Forelimb muscle (tissue), 1 donor: ENCODE measurements around the gene IL4R. TPM values are rescaled to one million over a fixed set of nuclear protein-coding genes. Genes with fewer than 3 reads are reported as not detected.
A peak's percentile ranks its signal among the peaks of the same experiment; 100 is the strongest.
"Not testable (repeated sequence)": the region's sequence is repeated elsewhere in the genome, so short reads cannot be mapped to it uniquely, and the experiment has no call there.

Experiments used
- DNase-seq: peaks from one replicate; pipeline ENCODE4 v3.0.0-alpha.2; 2013; ENCODE audit warnings: low read depth
- polyA plus RNA-seq: library from polyadenylated mRNA; unstranded; fragments of 120-200 nt; gene quantifications from one replicate; pipeline ENCODE4 v1.2.1, GENCODE V29; 2013; ENCODE audit not compliant: insufficient read length

IL4R gene
- 9.8 TPM for polyA plus RNA-seq

GRCh38 chr16:27313422-27314160, at the start of gene IL4R:
IL4R (plus strand) TSS chr16:27313974; CDS start chr16:27340204, 26,230 bp downstream.
- DNase-seq: no peak

- no peak for DNase-seq
These were observed 49.6 kb upstream of the IL4R start for GRCh38 chr16:27264151-27264550.

- no peak for DNase-seq
These were observed 47.8 kb upstream of the IL4R start for GRCh38 chr16:27265982-27266381.

GRCh38 chr16:27267037-27267677, 46.6 kb upstream of the IL4R start:
- DNase-seq: no peak

- DNase-seq: peak; percentile 91
These were observed 45.1 kb upstream of the IL4R start, which contains the start of gene NSMCE1 for GRCh38 chr16:27268376-27269299. NSMCE1 (minus strand) TSS chr16:27268772; CDS start chr16:27257570, 11,202 bp downstream.

- DNase-seq: no peak
These were observed 44.2 kb upstream of the IL4R start for GRCh38 chr16:27269300-27270150.

GRCh38 chr16:27270349-27270748, 43.4 kb upstream of the IL4R start:
- no peak for DNase-seq

- DNase-seq: no peak
These were observed 41.7 kb upstream of the IL4R start for GRCh38 chr16:27272076-27272475.

- DNase-seq: not testable (repeated sequence)
These were observed 41.1 kb upstream of the IL4R start for GRCh38 chr16:27272697-27273096.

GRCh38 chr16:27273330-27273669, 40.5 kb upstream of the IL4R start:
- no peak for DNase-seq

GRCh38 chr16:27273670-27274423, 39.9 kb upstream of the IL4R start:
- DNase-seq: no peak

GRCh38 chr16:27274424-27274874, 39.3 kb upstream of the IL4R start:
- DNase-seq: not testable (repeated sequence)

- DNase-seq: no peak
These were observed 38.4 kb upstream of the IL4R start for GRCh38 chr16:27275394-27275793.

- DNase-seq: no peak
These were observed 32.5 kb upstream of the IL4R start for GRCh38 chr16:27281243-27281642.

- DNase-seq: no peak
These were observed 28.7 kb upstream of the IL4R start for GRCh38 chr16:27284865-27285675.

GRCh38 chr16:27285676-27286196, 28.0 kb upstream of the IL4R start:
- no peak for DNase-seq

- no peak for DNase-seq
These were observed 27.3 kb upstream of the IL4R start for GRCh38 chr16:27286451-27286850.

- DNase-seq: no peak
These were observed 26.5 kb upstream of the IL4R start for GRCh38 chr16:27287051-27287811.

GRCh38 chr16:27287887-27288286, 25.9 kb upstream of the IL4R start:
- DNase-seq: no peak
